Measurements from ENCODE around the gene TENT4A. TPM values are rescaled to one million over a fixed set of nuclear protein-coding genes. Genes with fewer than 3 reads are reported as not detected.

TENT4A gene
- total RNA-seq, 6 donors from 2014 or later = 19.7 to 44.0 (median 27.3) TPM

GRCh38 chr5:6698696-6699095 lies 14.5 kb upstream of the TENT4A start:
- no peak overlapping the region for H3K27ac ChIP-seq
- ATAC-seq (ENCODE audit: low FRiP score in 2 of 2) = no peak
- H3K4me3 ChIP-seq = no peak overlapping the region
- H3K27me3 ChIP-seq = no peaks in the 10 kb centered on the region
- peaks cover 0 to 2% (median 0%) of the 10 kb centered on the region in 4 donors for H3K4me1 ChIP-seq
- no peak for TF ChIP-seq POLR2A (IDR thresholded peaks at IDR 0.05)
- TF ChIP-seq EP300 (IDR thresholded peaks at IDR 0.05) = no peak
- TF ChIP-seq POLR2AphosphoS5 (IDR thresholded peaks at IDR 0.05) = no peak
- no peak for TF ChIP-seq CTCF (IDR thresholded peaks at IDR 0.05)
- DNase-seq = no peak
- no peaks in the 10 kb centered on the region for H3K36me3 ChIP-seq
- H3K9me3 ChIP-seq = no peaks in the 10 kb centered on the region
- 76 to 88% methylated on average over 1 of the region's 1 CpG for WGBS, 2 donors

GRCh38 chr5:6699357-6699756 lies 13.9 kb upstream of the TENT4A start:
- Histone ChIP-seq H3K4me3 (no peak overlapping the region), H3K9me3 (no peaks in the 10 kb centered on the region), H3K27me3 (no peaks in the 10 kb centered on the region), H3K36me3 (no peaks in the 10 kb centered on the region), H3K27ac (no peak overlapping the region), H3K4me1 (peaks cover 4 to 9% (median 5%) of the 10 kb centered on the region in 4 donors)
- 83 to 88% methylated on average over 1 of the region's 1 CpG for WGBS, 2 donors
- no peak for TF ChIP-seq CTCF (IDR thresholded peaks at IDR 0.05)
- no peak for TF ChIP-seq POLR2A (IDR thresholded peaks at IDR 0.05)
- no peak for TF ChIP-seq EP300 (IDR thresholded peaks at IDR 0.05)
- TF ChIP-seq POLR2AphosphoS5 (IDR thresholded peaks at IDR 0.05) = no peak
- no peak for DNase-seq
- no peak for ATAC-seq (ENCODE audit: low FRiP score in 2 of 2)

GRCh38 chr5:6700074-6700684 lies 13.1 kb upstream of the TENT4A start:
- H3K36me3 ChIP-seq = no peaks in the 10 kb centered on the region
- TF ChIP-seq POLR2AphosphoS5 (IDR thresholded peaks at IDR 0.05) (no peak), EP300 (IDR thresholded peaks at IDR 0.05) (no peak), POLR2A (IDR thresholded peaks at IDR 0.05) (no peak), CTCF (IDR thresholded peaks at IDR 0.05) (no peak)
- DNase-seq = no peak
- no peaks in the 10 kb centered on the region for H3K27me3 ChIP-seq
- no peaks in the 10 kb centered on the region for H3K9me3 ChIP-seq
- no peak for ATAC-seq (ENCODE audit: low FRiP score in 2 of 2)
- H3K4me1 ChIP-seq = peaks cover 11 to 17% (median 13%) of the 10 kb centered on the region in 4 donors
- no peak overlapping the region for H3K27ac ChIP-seq
- no peak overlapping the region for H3K4me3 ChIP-seq
- WGBS, 2 donors = 40 to 53% methylated on average over 11 of the region's 11 CpGs

GRCh38 chr5:6700685-6701355 lies 12.4 kb upstream of the TENT4A start:
- Histone ChIP-seq H3K4me3 (no peak overlapping the region), H3K36me3 (no peaks in the 10 kb centered on the region), H3K27me3 (no peaks in the 10 kb centered on the region), H3K4me1 (peaks cover 11 to 19% (median 13%) of the 10 kb centered on the region in 4 donors), H3K27ac (no peak overlapping the region), H3K9me3 (no peaks in the 10 kb centered on the region)
- 82 to 86% methylated on average over 9 to 12 of the region's 12 CpGs for WGBS, 2 donors
- no peak for ATAC-seq (ENCODE audit: low FRiP score in 2 of 2)
- TF ChIP-seq EP300 (IDR thresholded peaks at IDR 0.05) (no peak), CTCF (IDR thresholded peaks at IDR 0.05) (no peak), POLR2A (IDR thresholded peaks at IDR 0.05) (no peak)
- DNase-seq = no peak

All from upper lobe of left lung (tissue), 6 donors.